KMS-11 (cell line): ENCODE measurements around the gene MED27.

Source experiments
- H2AFZ ChIP-seq: fragments of 200-600 bp; sonication (generic); 2 replicates; pipeline ENCODE4 v1.6.1; 2016; ENCODE audit warnings: antibody characterized with exemption, mixed run types, low read depth
- H3K27ac ChIP-seq: fragments of 200-600 bp; sonication (generic); 2 replicates; pipeline ENCODE4 v1.6.1; 2016; ENCODE audit warnings: mild to moderate bottlenecking, mixed run types
- H3K27me3 ChIP-seq: fragments of 200-600 bp; sonication (generic); 2 replicates; pipeline ENCODE4 v1.6.1; 2017; ENCODE audit warnings: mild to moderate bottlenecking, low read depth, mixed run types, moderate library complexity; ENCODE audit not compliant: insufficient read depth
- H3K36me3 ChIP-seq: fragments of 200-600 bp; sonication (generic); 2 replicates; pipeline ENCODE4 v1.6.1; 2017; ENCODE audit warnings: mild to moderate bottlenecking, mixed run types; ENCODE audit not compliant: insufficient read depth
- H3K4me1 ChIP-seq: fragments of 200-600 bp; sonication (generic); 2 replicates; pipeline ENCODE4 v1.6.1; 2016; ENCODE audit warnings: mild to moderate bottlenecking, low read depth, mixed run types; ENCODE audit not compliant: poor library complexity, severe bottlenecking
- H3K4me2 ChIP-seq: fragments of 200-600 bp; sonication (generic); 2 replicates; pipeline ENCODE4 v1.7.0; 2016; ENCODE audit warnings: mild to moderate bottlenecking, mixed run types
- H3K4me3 ChIP-seq: fragments of 200-600 bp; sonication (generic); IDR thresholded peaks from 2 replicates; pipeline ENCODE4 v1.6.1; 2017; ENCODE audit warnings: low read depth, low read length, mixed read lengths; ENCODE audit not compliant: insufficient read depth
- H3K79me2 ChIP-seq: fragments of 200-600 bp; sonication (generic); 2 replicates; pipeline ENCODE4 v1.6.1; 2016; ENCODE audit warnings: low read depth, mixed run types; ENCODE audit not compliant: insufficient read depth
- H3K9ac ChIP-seq: fragments of 200-600 bp; sonication (generic); 2 replicates; pipeline ENCODE4 v1.6.1; 2016; ENCODE audit warnings: mild to moderate bottlenecking, mixed run types
- H4K20me1 ChIP-seq: fragments of 200-600 bp; sonication (generic); 2 replicates; pipeline ENCODE4 v1.6.1; 2016; ENCODE audit warnings: mild to moderate bottlenecking, mixed run types; ENCODE audit not compliant: insufficient read depth
- CTCF ChIP-seq: fragments of 200-600 bp; sonication (generic); conservative IDR thresholded peaks from 2 replicates; pipeline ENCODE4 v1.6.1; 2017; ENCODE audit warnings: low read depth, mild to moderate bottlenecking, antibody characterized with exemption, low read length, moderate library complexity, mixed read lengths

MED27 gene

GRCh38 chr9:131971482-131972074 is 108.1 kb downstream of the MED27 start:
- H3K27me3 ChIP-seq, result no peaks in the 10 kb centered on the region
- H3K36me3 ChIP-seq, result no peaks in the 10 kb centered on the region
- H3K4me3 ChIP-seq, result no peak overlapping the region
- no peak overlapping the region for H3K9ac ChIP-seq
- H3K4me2 ChIP-seq, result no peak overlapping the region
- no peak overlapping the region for H2AFZ ChIP-seq
- H3K27ac ChIP-seq, result no peak overlapping the region
- H4K20me1 ChIP-seq, result no peaks in the 10 kb centered on the region
- no peak for TF ChIP-seq CTCF
- no peaks in the 10 kb centered on the region for H3K4me1 ChIP-seq
- H3K79me2 ChIP-seq, result no peaks in the 10 kb centered on the region

- H3K9ac ChIP-seq, result no peak overlapping the region
- no peak overlapping the region for H2AFZ ChIP-seq
- H3K36me3 ChIP-seq, result no peaks in the 10 kb centered on the region
- H4K20me1 ChIP-seq, result no peaks in the 10 kb centered on the region
- H3K4me3 ChIP-seq, result no peak overlapping the region
- no peaks in the 10 kb centered on the region for H3K4me1 ChIP-seq
- H3K4me2 ChIP-seq, result no peak overlapping the region
- no peak overlapping the region for H3K27ac ChIP-seq
- no peaks in the 10 kb centered on the region for H3K79me2 ChIP-seq
- H3K27me3 ChIP-seq, result no peaks in the 10 kb centered on the region
- TF ChIP-seq CTCF, result no peak
These were observed 110.1 kb downstream of the MED27 start for GRCh38 chr9:131969469-131969989.

GRCh38 chr9:131968632-131969031 is 111.0 kb downstream of the MED27 start:
- no peaks in the 10 kb centered on the region for H3K36me3 ChIP-seq
- no peak for TF ChIP-seq CTCF
- H3K4me1 ChIP-seq, result no peaks in the 10 kb centered on the region
- no peak overlapping the region for H3K4me2 ChIP-seq
- H3K27ac ChIP-seq, result no peak overlapping the region
- no peaks in the 10 kb centered on the region for H3K79me2 ChIP-seq
- H3K4me3 ChIP-seq, result no peak overlapping the region
- no peaks in the 10 kb centered on the region for H4K20me1 ChIP-seq
- H2AFZ ChIP-seq, result no peak overlapping the region
- H3K9ac ChIP-seq, result no peak overlapping the region
- H3K27me3 ChIP-seq, result no peaks in the 10 kb centered on the region

GRCh38 chr9:131965841-131966240 is 113.8 kb downstream of the MED27 start:
- no peak overlapping the region for H2AFZ ChIP-seq
- H3K4me3 ChIP-seq, result no peak overlapping the region
- H3K79me2 ChIP-seq, result no peaks in the 10 kb centered on the region
- no peak overlapping the region for H3K27ac ChIP-seq
- H3K4me1 ChIP-seq, result no peaks in the 10 kb centered on the region
- H3K27me3 ChIP-seq, result no peaks in the 10 kb centered on the region
- no peaks in the 10 kb centered on the region for H4K20me1 ChIP-seq
- H3K4me2 ChIP-seq, result no peak overlapping the region
- no peak for TF ChIP-seq CTCF
- H3K36me3 ChIP-seq, result no peaks in the 10 kb centered on the region
- no peak overlapping the region for H3K9ac ChIP-seq
